Activated B cell treated with CpG ODN at 0.5 μM for 24 hours (primary cell): ENCODE results near the gene CMKLR1. TPM values are rescaled to one million over a fixed set of nuclear protein-coding genes. Genes with fewer than 3 reads are reported as not detected.

Experiments
- ATAC-seq: fragments of 200-7000 bp; cut with Tn5 transposase; one replicate; pipeline ENCODE4 v1.10.0; 2021; ENCODE audit warnings: low read depth, mild to moderate bottlenecking, moderate library complexity
- CTCF ChIA-PET: fragments of 350-600 bp; sonication (Branson Sonifier 250); formaldehyde crosslinking; loops from one replicate; lab custom pipeline; 2021; ENCODE audit warnings: antibody characterized with exemption; lab: Charles Lee
- POLR2A ChIA-PET: fragments of 350-600 bp; sonication (Branson Sonifier 250); formaldehyde crosslinking; loops from one replicate; lab custom pipeline; 2021; ENCODE audit warnings: antibody characterized with exemption; lab: Charles Lee
- DNase-seq: peaks from one replicate; pipeline ENCODE4 v3.0.0; 2022
- H3K27ac Mint-ChIP-seq: one replicate; pipeline ENCODE4 v1.8.0; 2020; ENCODE audit warnings: mixed read lengths
- H3K27me3 Mint-ChIP-seq: one replicate; pipeline ENCODE4 v1.8.0; 2021; ENCODE audit warnings: mixed read lengths
- H3K36me3 Mint-ChIP-seq: one replicate; pipeline ENCODE4 v1.8.0; 2021; ENCODE audit warnings: low read depth, mixed read lengths
- H3K4me1 Mint-ChIP-seq: one replicate; pipeline ENCODE4 v1.8.0; 2021; ENCODE audit warnings: mixed read lengths
- H3K4me3 Mint-ChIP-seq: one replicate; pipeline ENCODE4 v1.8.0; 2020; ENCODE audit warnings: mild to moderate bottlenecking, mixed read lengths
- H3K9me3 Mint-ChIP-seq: one replicate; pipeline ENCODE4 v1.8.0; 2020; ENCODE audit warnings: mixed read lengths
- CTCF ChIP-seq: fragments of 200-600 bp; IDR thresholded peaks from one replicate; pipeline ENCODE4 v1.8.0; 2022; ENCODE audit warnings: antibody characterized with exemption, mild to moderate bottlenecking
- intact Hi-C: fragments of 100-400 bp; cut with micrococcal nuclease; formaldehyde crosslinking; loops from one replicate; pipeline ENCODE4 v1.15.1; 2024
- total RNA-seq: library from RNA; stranded (reverse); gene quantifications from 2 replicates; pipeline ENCODE4 v1.2.3, GENCODE V29; 2022

CMKLR1 gene
- total RNA-seq, 1 donor from 2014 or later: 0.24 TPM

DNA sequence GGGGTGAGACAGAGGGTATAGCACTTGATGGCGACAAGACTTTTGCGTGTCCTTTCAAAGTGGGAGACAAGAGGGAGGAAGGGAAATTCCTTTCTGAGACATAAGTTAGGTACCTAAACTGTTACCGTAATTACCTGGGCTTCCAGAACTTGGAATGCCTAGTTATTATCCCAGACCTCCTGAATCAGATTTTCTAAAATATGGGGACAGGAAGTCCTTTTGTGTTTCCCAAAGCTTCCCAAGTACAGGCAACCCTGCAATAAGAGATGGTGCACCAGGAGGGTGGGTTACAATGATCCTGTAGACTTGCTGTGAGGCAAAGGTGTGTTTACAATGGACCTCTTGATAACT is 83.9 kb downstream of the CMKLR1 start:
- Mint-ChIP-seq H3K4me1 (no peaks in the 10 kb centered on the region), H3K9me3 (peaks cover 11% of the 10 kb centered on the region), H3K36me3 (no peaks in the 10 kb centered on the region), H3K27ac (no peak overlapping the region), H3K4me3 (no peak overlapping the region), H3K27me3 (peaks cover 23% of the 10 kb centered on the region)
- intact Hi-C loops: no loop called here
- no peak for TF ChIP-seq CTCF
- POLR2A ChIA-PET: no interaction called here
- CTCF ChIA-PET: no interaction called here
- DNase-seq: no peak
- no peak for ATAC-seq

DNA sequence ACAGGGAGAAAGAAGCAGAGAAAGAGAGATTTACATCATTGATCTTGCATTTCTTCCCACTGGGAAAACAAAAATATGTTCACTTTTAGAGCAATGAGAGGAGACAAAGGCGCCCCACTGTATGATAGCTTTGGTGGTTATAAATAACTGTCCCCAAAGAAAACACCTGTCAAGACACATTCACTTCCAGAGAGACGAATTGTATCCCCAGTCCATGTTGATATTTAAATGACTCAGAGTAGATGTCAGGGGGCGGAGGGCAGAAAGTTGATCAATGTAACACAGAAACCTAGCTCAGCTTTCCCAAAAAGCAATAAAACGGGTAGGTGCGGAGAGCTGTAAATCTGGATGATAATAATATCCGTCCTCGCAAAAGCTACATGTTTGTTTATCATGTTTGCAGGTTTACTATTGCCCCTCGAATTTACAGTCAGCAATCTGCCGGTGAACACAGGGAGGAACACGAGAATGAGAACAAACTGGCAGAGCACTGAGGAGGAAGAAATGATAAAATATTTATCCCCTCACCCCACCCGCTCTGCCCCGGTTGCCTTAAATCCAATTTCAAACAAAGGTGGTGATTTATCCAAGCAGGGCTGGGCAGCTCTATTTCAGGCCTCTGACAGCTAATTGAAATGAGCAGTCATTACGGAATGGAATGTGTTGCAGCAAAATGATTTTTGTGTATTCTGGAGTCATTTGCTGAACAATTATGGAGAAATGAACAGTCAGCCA is 84.4 kb downstream of the CMKLR1 start:
- peaks cover 27% of the 10 kb centered on the region for H3K27me3 Mint-ChIP-seq
- CTCF ChIA-PET: no interaction called here
- no peaks in the 10 kb centered on the region for H3K36me3 Mint-ChIP-seq

GRCh38 chr12:108254030-108254429 is 85.1 kb downstream of the CMKLR1 start:
- intact Hi-C loops: no loop called here
- H3K9me3 Mint-ChIP-seq: peaks cover 3% of the 10 kb centered on the region
- H3K4me1 Mint-ChIP-seq: no peaks in the 10 kb centered on the region
- ATAC-seq (no peak), DNase-seq (no peak)
- ChIA-PET CTCF (no interaction called here), POLR2A (no interaction called here)
- TF ChIP-seq CTCF: no peak
- H3K36me3 Mint-ChIP-seq: no peaks in the 10 kb centered on the region
- peaks cover 33% of the 10 kb centered on the region for H3K27me3 Mint-ChIP-seq
- H3K4me3 Mint-ChIP-seq: no peak overlapping the region
- no peak overlapping the region for H3K27ac Mint-ChIP-seq

More for the DNA sequence above, 84.4 kb downstream of the CMKLR1 start:
- no peak overlapping the region for H3K27ac Mint-ChIP-seq
- no peak for DNase-seq
- H3K9me3 Mint-ChIP-seq: peaks cover 7% of the 10 kb centered on the region
- intact Hi-C loops: no loop called here
- no peaks in the 10 kb centered on the region for H3K4me1 Mint-ChIP-seq
- ATAC-seq: no peak
- POLR2A ChIA-PET: no interaction called here
- no peak overlapping the region for H3K4me3 Mint-ChIP-seq
- no peak for TF ChIP-seq CTCF

DNA sequence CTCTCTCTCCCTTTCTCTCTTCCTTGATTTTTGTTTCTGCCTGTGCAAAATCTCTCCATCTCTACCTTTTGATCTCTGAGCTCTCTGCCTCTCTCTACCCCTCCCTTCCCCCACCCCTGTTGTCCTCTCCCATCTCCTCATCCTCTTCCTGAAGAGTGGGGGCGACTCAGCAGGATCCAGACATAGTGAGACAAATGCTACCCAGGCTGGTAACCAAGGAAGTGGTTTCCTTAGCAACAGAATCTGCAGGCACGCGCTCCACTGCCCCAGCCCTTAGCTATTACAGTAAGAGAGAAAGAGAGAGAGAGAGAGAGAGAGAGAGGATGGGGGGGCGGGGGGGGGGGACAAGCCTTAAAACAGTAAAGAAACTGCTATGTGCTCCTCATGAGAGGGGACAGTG is 85.6 kb downstream of the CMKLR1 start:
- H3K27ac Mint-ChIP-seq: no peak overlapping the region
- ChIA-PET POLR2A (no interaction called here), CTCF (no interaction called here)
- peaks cover 34% of the 10 kb centered on the region for H3K27me3 Mint-ChIP-seq
- intact Hi-C loops: no loop called here
- ATAC-seq (no peak), DNase-seq (no peak)
- H3K4me1 Mint-ChIP-seq: no peaks in the 10 kb centered on the region
- no peak for TF ChIP-seq CTCF
- H3K4me3 Mint-ChIP-seq: no peak overlapping the region
- no peaks in the 10 kb centered on the region for H3K36me3 Mint-ChIP-seq
- no peaks in the 10 kb centered on the region for H3K9me3 Mint-ChIP-seq

GRCh38 chr12:108252523-108252922 is 86.6 kb downstream of the CMKLR1 start:
- H3K27me3 Mint-ChIP-seq: peaks cover 34% of the 10 kb centered on the region
- H3K4me1 Mint-ChIP-seq: no peaks in the 10 kb centered on the region
- H3K9me3 Mint-ChIP-seq: no peaks in the 10 kb centered on the region
- no peak overlapping the region for H3K27ac Mint-ChIP-seq
- intact Hi-C loops: no loop called here
- ChIA-PET CTCF (no interaction called here), POLR2A (no interaction called here)
- H3K4me3 Mint-ChIP-seq: no peak overlapping the region
- no peak for TF ChIP-seq CTCF
- ATAC-seq (no peak), DNase-seq (no peak)
- H3K36me3 Mint-ChIP-seq: no peaks in the 10 kb centered on the region
